SK-N-SH (cell line): ENCODE results near the gene MSRB2. TPM values are rescaled to one million over a fixed set of nuclear protein-coding genes. Genes with fewer than 3 reads are reported as not detected.
"Not testable (repeated sequence)": the region's sequence is repeated elsewhere in the genome, so short reads cannot be mapped to it uniquely, and the experiment has no call there.

Experiments used
- CTCF ChIA-PET: fragments of 300-600, 350-600 bp; formaldehyde crosslinking; extraction: SDS; loops from one replicate; lab custom pipeline; 2021; lab: Yijun Ruan, JAX
- POLR2A ChIA-PET: fragments of 350-600 bp; sonication (Branson Sonifier 250); formaldehyde crosslinking; extraction: SDS; loops from one replicate; lab custom pipeline; 2020; ENCODE audit warnings: antibody characterized with exemption, inconsistent platforms; lab: Yijun Ruan, JAX
- DNase-seq: peaks from one replicate; pipeline ENCODE4 v3.0.0; 2012
- H2AFZ ChIP-seq: fragments of 200-600 bp; sonication (generic); 2 replicates; pipeline ENCODE4 v1.8.1; 2016; ENCODE audit warnings: antibody characterized with exemption, mild to moderate bottlenecking, low read depth
- H3F3A ChIP-seq: fragments of 200-600 bp; sonication (generic); replicated peaks from 2 replicates; pipeline ENCODE3; 2016; ENCODE audit warnings: antibody characterized with exemption, mild to moderate bottlenecking; ENCODE audit not compliant: insufficient read depth
- H3K27ac ChIP-seq, 2 experiments: fragments of 200-500 bp in 1 of 2; fragments of 200-600 bp in 1 of 2; sonication (Bioruptor generic) in 1 of 2; sonication (generic), shearing (Covaris generic) in 1 of 2; 2 replicates each; pipeline versions ENCODE4 v1.5.1 to v1.6.1; 2014 to 2016; ENCODE audit warnings: low read depth in 2 of 2, inconsistent platforms in 1 of 2, low read length in 1 of 2, mild to moderate bottlenecking in 1 of 2, mixed read lengths in 1 of 2
- H3K27me3 ChIP-seq: fragments of 200-600 bp; sonication (generic), shearing (Covaris generic); 2 replicates; pipeline ENCODE4 v1.6.1; 2016; ENCODE audit warnings: mixed run types; ENCODE audit not compliant: insufficient read depth
- H3K36me3 ChIP-seq, 2 experiments: fragments of 200-500 bp in 1 of 2; fragments of 200-600 bp in 1 of 2; sonication (Bioruptor generic) in 1 of 2; sonication (generic) in 1 of 2; replicated peaks in 1 of 2; 2 replicates each; pipeline versions ENCODE3 to v1.5.1; 2014 to 2016; ENCODE audit warnings: low read length in 1 of 2, mild to moderate bottlenecking in 1 of 2; ENCODE audit not compliant: insufficient read depth in 2 of 2, control insufficient read depth in 1 of 2
- H3K4me1 ChIP-seq, 2 experiments: fragments of 200-500 bp in 1 of 2; fragments of 200-600 bp in 1 of 2; sonication (Bioruptor generic) in 1 of 2; sonication (generic), shearing (Covaris generic) in 1 of 2; 2 replicates each; pipeline versions ENCODE4 v1.5.1 to v1.6.1; 2014 to 2016; ENCODE audit warnings: low read depth in 1 of 2, low read length in 1 of 2, mixed run types in 1 of 2; ENCODE audit not compliant: insufficient read depth in 2 of 2, control insufficient read depth in 1 of 2
- H3K4me2 ChIP-seq: fragments of 200-600 bp; sonication (generic), shearing (Covaris generic); 2 replicates; pipeline ENCODE4 v1.6.1; 2017; ENCODE audit warnings: mixed run types
- H3K4me3 ChIP-seq, 2 experiments: fragments of 200-500 bp in 1 of 2; fragments of 200-600 bp in 1 of 2; sonication (Bioruptor generic) in 1 of 2; sonication (generic), shearing (Covaris generic) in 1 of 2; 2 replicates each; pipeline versions ENCODE4 v1.5.1 to v1.8.1; 2014 to 2016; ENCODE audit warnings: low read depth in 2 of 2, inconsistent platforms in 1 of 2, low read length in 1 of 2, mild to moderate bottlenecking in 1 of 2, mixed read lengths in 1 of 2, moderate library complexity in 1 of 2
- H3K79me2 ChIP-seq: fragments of 200-600 bp; sonication (generic); 2 replicates; pipeline ENCODE4 v1.8.1; 2017; ENCODE audit warnings: mild to moderate bottlenecking; ENCODE audit not compliant: insufficient read depth
- H3K9ac ChIP-seq: fragments of 200-600 bp; sonication (generic); 2 replicates; pipeline ENCODE4 v1.6.1; 2017; ENCODE audit warnings: mixed run types
- H3K9me2 ChIP-seq: fragments of 200-600 bp; sonication (generic); 2 replicates; pipeline ENCODE4 v1.6.1; 2017; ENCODE audit warnings: mixed run types
- H3K9me3 ChIP-seq: fragments of 200-600 bp; sonication (generic); 2 replicates; pipeline ENCODE4 v1.6.1; 2017; ENCODE audit warnings: mixed run types, mild to moderate bottlenecking, moderate library complexity
- H4K20me1 ChIP-seq: fragments of 200-600 bp; sonication (generic); 2 replicates; pipeline ENCODE4 v1.6.1; 2017; ENCODE audit warnings: mild to moderate bottlenecking, mixed run types; ENCODE audit not compliant: insufficient read depth
- CHD2 ChIP-seq: fragments of 150-350 bp; IDR thresholded peaks from 2 replicates; pipeline ENCODE4 v1.6.1; 2018; ENCODE audit warnings: low read length; ENCODE audit not compliant: partially characterized antibody
- CTCF ChIP-seq: fragments of 200-600 bp; sonication (generic); IDR thresholded peaks from 2 replicates; pipeline ENCODE4 v1.6.1; 2017; ENCODE audit warnings: antibody characterized with exemption, mild to moderate bottlenecking, moderate library complexity
- EP300 ChIP-seq, 2 experiments: IDR thresholded peaks; 2 replicates each; pipeline versions ENCODE4 v1.4.0 to v1.6.1; 2012; ENCODE audit warnings: borderline replicate concordance in 1 of 2, low read depth in 1 of 2, low read length in 1 of 2
- GABPA ChIP-seq: IDR thresholded peaks from 2 replicates; pipeline ENCODE4 v1.4.0; 2012; ENCODE audit warnings: low read depth, mild to moderate bottlenecking
- GATA2 ChIP-seq: sonication (generic); formaldehyde crosslinking; IDR thresholded peaks from 2 replicates; pipeline ENCODE4 v1.5.0; 2020; ENCODE audit warnings: mild to moderate bottlenecking, missing genetic modification reagents
- IRF3 ChIP-seq: fragments of 150-350 bp; IDR thresholded peaks from 2 replicates; pipeline ENCODE4 v1.6.1; 2016; ENCODE audit warnings: mild to moderate bottlenecking, low read depth, low read length
- JUND ChIP-seq: IDR thresholded peaks from 2 replicates; pipeline ENCODE4 v1.4.0; 2012
- MAX ChIP-seq: IDR thresholded peaks from 2 replicates; pipeline ENCODE4 v1.4.0; 2012; ENCODE audit warnings: low read depth
- MEF2A ChIP-seq: IDR thresholded peaks from 2 replicates; pipeline ENCODE4 v1.4.0; 2012; ENCODE audit warnings: low read depth, borderline replicate concordance
- PBX3 ChIP-seq: IDR thresholded peaks from 2 replicates; pipeline ENCODE4; 2012
- RCOR1 ChIP-seq: fragments of 150-350 bp; IDR thresholded peaks from 2 replicates; pipeline ENCODE4 v1.6.1; 2017; ENCODE audit warnings: antibody characterized with exemption, low read length
- RXRA ChIP-seq: IDR thresholded peaks from 2 replicates; pipeline ENCODE4 v1.4.0; 2012; ENCODE audit warnings: low read depth, mild to moderate bottlenecking, borderline replicate concordance
- SIN3A ChIP-seq: IDR thresholded peaks from 2 replicates; pipeline ENCODE4 v1.6.1; 2012; ENCODE audit warnings: low read depth, mild to moderate bottlenecking, low read length, moderate library complexity, borderline replicate concordance
- SMC3 ChIP-seq: IDR thresholded peaks from 2 replicates; pipeline ENCODE4 v1.6.1; 2012; ENCODE audit warnings: low read depth, low read length, improper control_type of control experiment
- TCF12 ChIP-seq: IDR thresholded peaks from 2 replicates; pipeline ENCODE4 v1.4.0; 2012
- YY1 ChIP-seq: IDR thresholded peaks from 2 replicates; pipeline ENCODE4 v1.4.0; 2012; ENCODE audit warnings: low read depth, mild to moderate bottlenecking
- ZBTB33 ChIP-seq: IDR thresholded peaks from 2 replicates; pipeline ENCODE4 v1.4.0; 2012; ENCODE audit warnings: low read depth, borderline replicate concordance
- WGBS: methylation state at CpG from one replicate; pipeline ENCODE4 v1.1.6; 2017; ENCODE audit warnings: low lambda C conversion rate; 5-methylcytosine and 5-hydroxymethylcytosine counted together
- polyA plus RNA-seq, 3 experiments: library from polyadenylated mRNA; depleted of rRNA; stranded (reverse); fragments of >200 nt; gene quantifications; 2 replicates each; pipeline ENCODE4 v1.2.3, GENCODE V29; 2012

The MSRB2 gene
- polyA plus RNA-seq, 1 of the 3 experiments (the other 2 are of a cell fraction), result 44.0 TPM

- TF ChIP-seq TCF12, result no peak
These were observed 26.2 kb upstream of the MSRB2 start (continued) for GRCh38 chr10:23069019-23069815.

GRCh38 chr10:23070092-23070912 is 25.1 kb upstream of the MSRB2 start:
- H3K4me2 ChIP-seq, H3K27ac ChIP-seq, DNase-seq, H3F3A ChIP-seq, H3K4me1 ChIP-seq, H3K9ac ChIP-seq, H3K36me3 ChIP-seq, H2AFZ ChIP-seq, POLR2A ChIA-PET, H3K9me2 ChIP-seq, H3K4me3 ChIP-seq, H3K9me3 ChIP-seq, H4K20me1 ChIP-seq, H3K79me2 ChIP-seq, H3K27me3 ChIP-seq: not testable (repeated sequence)
- WGBS, result 78% methylated on average over 12 of the region's 12 CpGs
- CTCF ChIA-PET, result interaction anchor here (1.3 kb wide), 1 partner anchor 1077 kb away, joined by 4 read pairs; no protein-coding TSS in a partner anchor

- no peak for DNase-seq
- Histone ChIP-seq H3K9ac (no peak overlapping the region), H3K9me2 (no peaks in the 10 kb centered on the region), H3K27ac (no peak overlapping the region), H3K9me3 (no peaks in the 10 kb centered on the region), H3K36me3 (no peaks in the 10 kb centered on the region), H3F3A (no peaks in the 10 kb centered on the region), H3K4me3 (no peak overlapping the region), H3K79me2 (no peaks in the 10 kb centered on the region), H3K27me3 (no peaks in the 10 kb centered on the region), H3K4me2 (no peak overlapping the region), H4K20me1 (no peaks in the 10 kb centered on the region), H2AFZ (no peak overlapping the region), H3K4me1 (no peaks in the 10 kb centered on the region)
- ChIA-PET CTCF (interaction anchor here (1.3 kb wide), 1 partner anchor 1077 kb away, joined by 4 read pairs; no protein-coding TSS in a partner anchor), POLR2A (no interaction called here)
- TF ChIP-seq CTCF (no peak), GATA2 (no peak), GABPA (no peak), IRF3 (no peak), CHD2 (no peak), YY1 (no peak), RCOR1 (no peak), SIN3A (no peak), ZBTB33 (no peak), EP300 (IDR thresholded peaks at IDR 0.05; ENCODE audit: borderline replicate concordance in 1 of 2, low read depth in 1 of 2, low read length in 1 of 2) (no peak), MEF2A (no peak), JUND (no peak), MAX (no peak), RXRA (no peak), SMC3 (no peak), PBX3 (no peak)
- WGBS, result 81% methylated on average over 3 of the region's 3 CpGs
These were observed 24.5 kb upstream of the MSRB2 start for GRCh38 chr10:23070913-23071218.
